IMR-90 (cell line): ENCODE results near the gene DDX24. TPM values are rescaled to one million over a fixed set of nuclear protein-coding genes. Genes with fewer than 3 reads are reported as not detected.

ENCODE experiments used
- ATAC-seq: fragments of 200-7000 bp; cut with Tn5 transposase; 2 replicates; pipeline ENCODE4 v1.9.1; 2020; ENCODE audit warnings: low read depth, mild to moderate bottlenecking, moderate library complexity
- BruUV-seq: library from RNA; stranded (reverse); fragments of 400-500 nt; replicated peaks from 2 replicates; lab custom pipeline; 2021; lab: Mats Ljungman, UMichigan
- CTCF ChIA-PET: fragments of 300-600 bp; formaldehyde crosslinking; extraction: SDS; loops from one replicate; lab custom pipeline; 2021; ENCODE audit warnings: antibody characterized with exemption; lab: Yijun Ruan, JAX
- POLR2A ChIA-PET: fragments of 300-600 bp; sonication (Branson Sonifier 250); formaldehyde crosslinking; loops from one replicate; lab custom pipeline; 2022; ENCODE audit warnings: antibody characterized with exemption; ENCODE audit not compliant: unreplicated experiment; lab: Charles Lee
- DNase-seq: peaks from one replicate; pipeline ENCODE4 v3.0.0; 2013
- H2AFZ ChIP-seq: replicated peaks from 2 replicates; pipeline ENCODE3; 2013; ENCODE audit warnings: low read length, mild to moderate bottlenecking; ENCODE audit not compliant: poor library complexity
- H2AK5ac ChIP-seq: 2 replicates; pipeline ENCODE4 v1.6.1; 2013; ENCODE audit warnings: low read depth, low read length, inconsistent platforms
- H2AK9ac ChIP-seq: replicated peaks from 2 replicates; pipeline ENCODE3; 2013; ENCODE audit warnings: mild to moderate bottlenecking, low read depth, low read length, moderate library complexity; ENCODE audit not compliant: poor library complexity
- H2BK120ac ChIP-seq: 2 replicates; pipeline ENCODE4 v1.6.1; 2013; ENCODE audit warnings: low read depth, low read length, inconsistent platforms
- H2BK15ac ChIP-seq: 3 replicates; pipeline ENCODE4 v1.6.1; 2013; ENCODE audit warnings: low read depth, low read length, inconsistent platforms
- H2BK20ac ChIP-seq: 2 replicates; pipeline ENCODE4 v1.6.1; 2013; ENCODE audit warnings: low read depth, mild to moderate bottlenecking, inconsistent platforms, low read length, moderate library complexity
- H2BK5ac ChIP-seq: 2 replicates; pipeline ENCODE4 v1.6.1; 2013; ENCODE audit warnings: mild to moderate bottlenecking, low read depth, low read length, inconsistent platforms; ENCODE audit not compliant: poor library complexity, severe bottlenecking
- H3K14ac ChIP-seq: replicated peaks from 2 replicates; pipeline ENCODE4 v1.6.1; 2013; ENCODE audit warnings: low read depth, low read length, inconsistent platforms
- H3K18ac ChIP-seq: 2 replicates; pipeline ENCODE4 v1.6.1; 2013; ENCODE audit warnings: low read depth, low read length, control low read depth
- H3K23ac ChIP-seq: 2 replicates; pipeline ENCODE4 v1.6.1; 2013; ENCODE audit warnings: low read depth, low read length, inconsistent platforms
- H3K27ac ChIP-seq: 2 replicates; pipeline ENCODE4 v1.5.1; 2013; ENCODE audit warnings: mild to moderate bottlenecking, control low read depth, low read length; ENCODE audit not compliant: insufficient read depth
- H3K27me3 ChIP-seq: 2 replicates; pipeline ENCODE4 v1.6.1; 2013; ENCODE audit warnings: low read length; ENCODE audit not compliant: control insufficient read depth, insufficient read depth
- H3K36me3 ChIP-seq: 2 replicates; pipeline ENCODE4 v1.6.1; 2013; ENCODE audit warnings: low read length, mixed read lengths; ENCODE audit not compliant: control insufficient read depth, insufficient read depth
- H3K4ac ChIP-seq: 2 replicates; pipeline ENCODE4 v1.6.1; 2013; ENCODE audit warnings: low read depth, low read length, inconsistent platforms
- H3K4me1 ChIP-seq: 2 replicates; pipeline ENCODE4 v1.6.1; 2013; ENCODE audit warnings: low read length, mixed read lengths; ENCODE audit not compliant: control insufficient read depth, insufficient read depth
- H3K4me2 ChIP-seq: 2 replicates; pipeline ENCODE4 v1.6.1; 2013; ENCODE audit warnings: low read depth, mild to moderate bottlenecking, control low read depth, low read length, moderate library complexity
- H3K4me3 ChIP-seq: 2 replicates; pipeline ENCODE4 v1.5.1; 2013; ENCODE audit warnings: low read depth, mild to moderate bottlenecking, control low read depth, low read length, moderate library complexity; ENCODE audit not compliant: insufficient read depth
- H3K56ac ChIP-seq: 2 replicates; pipeline ENCODE4 v1.6.1; 2013; ENCODE audit warnings: low read length, inconsistent platforms; ENCODE audit not compliant: insufficient read depth; ENCODE audit errors: extremely low read depth
- H3K79me1 ChIP-seq, 2 experiments: 2 replicates each; pipeline ENCODE4 v1.6.1; 2013; ENCODE audit warnings: low read length in 2 of 2, inconsistent platforms in 1 of 2, low read depth in 1 of 2
- H3K9ac ChIP-seq: 2 replicates; pipeline ENCODE4 v1.6.1; 2013; ENCODE audit warnings: low read depth, low read length, control low read depth
- H3K9me1 ChIP-seq: 2 replicates; pipeline ENCODE4 v1.6.1; 2013; ENCODE audit warnings: low read length, inconsistent platforms; ENCODE audit not compliant: insufficient read depth
- H3K9me3 ChIP-seq: 2 replicates; pipeline ENCODE4 v1.6.1; 2013; ENCODE audit warnings: low read length; ENCODE audit not compliant: control insufficient read depth, insufficient read depth
- H4K20me1 ChIP-seq: 2 replicates; pipeline ENCODE4 v1.6.1; 2013; ENCODE audit warnings: low read length, inconsistent platforms; ENCODE audit not compliant: insufficient read depth
- H4K5ac ChIP-seq: 2 replicates; pipeline ENCODE4 v1.6.1; 2013; ENCODE audit warnings: mild to moderate bottlenecking, low read depth, low read length, control low read depth
- H4K8ac ChIP-seq, 2 experiments: 2 replicates each; pipeline ENCODE4 v1.6.1; 2013; ENCODE audit warnings: low read depth in 2 of 2, low read length in 2 of 2, control low read depth in 1 of 2, inconsistent platforms in 1 of 2
- H4K91ac ChIP-seq: 2 replicates; pipeline ENCODE4 v1.6.1; 2013; ENCODE audit warnings: low read depth, low read length, inconsistent platforms; ENCODE audit not compliant: insufficient read depth
- BHLHE40 ChIP-seq: fragments of 150-350 bp; IDR thresholded peaks from 2 replicates; pipeline ENCODE4 v1.6.1; 2016; ENCODE audit warnings: mild to moderate bottlenecking, low read depth, low read length
- CEBPB ChIP-seq: IDR thresholded peaks from 2 replicates; pipeline ENCODE4 v1.6.1; 2012; ENCODE audit warnings: low read depth, low read length, improper control_type of control experiment
- CHD1 ChIP-seq: IDR thresholded peaks from 2 replicates; pipeline ENCODE4 v1.6.1; 2012; ENCODE audit warnings: low read depth, low read length, improper control_type of control experiment
- FOS ChIP-seq: fragments of 150-350 bp; IDR thresholded peaks from 2 replicates; pipeline ENCODE4 v1.6.1; 2016; ENCODE audit warnings: low read depth, low read length
- MAFK ChIP-seq: IDR thresholded peaks from 2 replicates; pipeline ENCODE4 v1.6.1; 2012; ENCODE audit warnings: low read depth, low read length, improper control_type of control experiment
- MAZ ChIP-seq: IDR thresholded peaks from 2 replicates; pipeline ENCODE4 v1.6.1; 2012; ENCODE audit warnings: low read depth, mild to moderate bottlenecking, low read length, improper control_type of control experiment, moderate library complexity, borderline replicate concordance
- MXI1 ChIP-seq: IDR thresholded peaks from 2 replicates; pipeline ENCODE4 v1.6.1; 2012; ENCODE audit warnings: low read depth, mild to moderate bottlenecking, low read length, moderate library complexity, borderline replicate concordance
- NFE2L2 ChIP-seq: fragments of 150-350 bp; IDR thresholded peaks from 2 replicates; pipeline ENCODE4 v1.6.1; 2016; ENCODE audit warnings: low read depth, mild to moderate bottlenecking, low read length
- POLR2A ChIP-seq: IDR thresholded peaks from 2 replicates; pipeline ENCODE4 v1.6.1; 2012; ENCODE audit warnings: mild to moderate bottlenecking, low read depth, low read length
- RAD21 ChIP-seq: IDR thresholded peaks from 2 replicates; pipeline ENCODE4 v1.6.1; 2012; ENCODE audit warnings: low read length, improper control_type of control experiment
- RCOR1 ChIP-seq: IDR thresholded peaks from 2 replicates; pipeline ENCODE4 v1.6.1; 2012; ENCODE audit warnings: mild to moderate bottlenecking, low read length, improper control_type of control experiment; ENCODE audit not compliant: insufficient replicate concordance
- RFX5 ChIP-seq: IDR thresholded peaks from 2 replicates; pipeline ENCODE4 v1.8.0; 2012; ENCODE audit warnings: low read depth, mild to moderate bottlenecking, low read length, moderate library complexity
- SMC3 ChIP-seq: fragments of 150-350 bp; IDR thresholded peaks from 2 replicates; pipeline ENCODE4 v1.6.1; 2016; ENCODE audit warnings: low read depth, mild to moderate bottlenecking, antibody characterized with exemption, low read length, moderate library complexity
- WGBS, 2 experiments: methylation state at CpG; one replicate each; pipeline versions ENCODE4 v1.1.5 to v1.1.7; 2013; ENCODE audit warnings: missing lambda C conversion rate in 2 of 2; ENCODE audit not compliant: insufficient read length in 1 of 2; ENCODE audit errors: extremely low coverage in 2 of 2; 5-methylcytosine and 5-hydroxymethylcytosine counted together
- dilution Hi-C: fragments of 300-500 bp; cut with HindIII; formaldehyde crosslinking; loops from one replicate; pipeline ENCODE4 v1.14.3; 2018; ENCODE audit warnings: low sequenced_read_pairs; ENCODE audit not compliant: unreplicated experiment
- in situ Hi-C: fragments of 300-500 bp; cut with MboI; formaldehyde crosslinking; loops from 3 replicates; pipeline ENCODE4 v1.14.3; 2019; ENCODE audit warnings: low sequenced_read_pairs, inconsistent platforms, mixed read lengths
- intact Hi-C: fragments of 100-400 bp; cut with micrococcal nuclease; formaldehyde crosslinking; loops from 2 replicates; pipeline ENCODE4 v1.10.0; 2022
- polyA plus RNA-seq, 3 experiments: library from polyadenylated mRNA; depleted of rRNA; stranded (reverse); fragments of >200 nt; gene quantifications; 2 replicates each; pipeline ENCODE4 v1.2.3, GENCODE V29; 2012; ENCODE audit warnings: low replicate concordance in 1 of 3
- total RNA-seq: library from RNA; depleted of rRNA; stranded (reverse); fragments of >200 nt; gene quantifications from 2 replicates; pipeline ENCODE4 v1.2.3, GENCODE V29; 2012
- TF ChIP-seq, protein P1 (sequence below): conservative IDR thresholded peaks from 2 replicates; pipeline ENCODE4 v1.5.1; 2012; ENCODE audit warnings: mild to moderate bottlenecking, low read depth, low read length, improper control_type of control experiment
- TF ChIP-seq, protein P2 (sequence below): fragments of 150-350 bp; IDR thresholded peaks from 2 replicates; pipeline ENCODE4 v1.6.1; 2016; ENCODE audit warnings: low read depth, mild to moderate bottlenecking, low read length, moderate library complexity, borderline replicate concordance
- TF ChIP-seq, protein P3 (sequence below): fragments of 150-350 bp; IDR thresholded peaks from 2 replicates; pipeline ENCODE4 v1.6.1; 2017; ENCODE audit warnings: mild to moderate bottlenecking, antibody characterized with exemption, low read length, low read depth

Gene DDX24
- total and polyA plus RNA-seq, 2 of the 4 experiments (the other 2 are of a cell fraction) = 134 to 155 TPM

DNA sequence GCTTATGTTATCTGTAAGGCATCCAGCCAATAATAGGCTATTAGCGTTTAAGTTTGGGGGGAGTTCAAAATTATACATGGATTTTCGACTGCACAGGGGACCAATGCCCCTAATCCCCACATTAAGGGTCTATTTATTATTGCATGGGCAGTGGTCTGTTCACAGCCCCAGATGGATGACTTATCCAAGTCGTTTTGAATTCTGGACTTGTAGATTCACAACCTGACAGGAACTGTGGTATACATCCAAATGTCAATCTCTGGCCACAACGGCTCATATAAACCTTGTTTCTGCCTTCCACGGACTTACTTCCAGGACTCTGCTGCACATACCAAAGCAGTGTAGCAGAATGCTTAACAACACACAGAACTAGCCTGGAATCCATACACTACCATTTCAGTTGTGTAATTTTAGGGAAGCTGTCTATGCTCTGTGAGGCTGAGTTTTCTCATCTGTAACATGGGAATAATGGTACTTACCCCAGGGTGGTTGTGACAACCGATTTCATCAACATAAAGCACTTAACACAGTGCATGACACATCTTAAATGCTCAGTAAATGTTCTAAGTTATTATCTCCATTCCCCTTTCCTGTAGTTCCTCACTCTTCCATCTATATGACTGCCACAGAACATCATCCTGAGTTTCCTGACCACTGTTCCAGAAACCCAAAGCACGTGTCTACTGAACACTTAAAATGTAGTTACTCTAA lies 3.7 kb downstream of the DDX24 start:
- Histone ChIP-seq H3K23ac (no peak overlapping the region), H3K4me1 (peaks cover 6% of the 10 kb centered on the region), H3K9ac (no peak overlapping the region), H2BK5ac (no peak overlapping the region), H3K9me3 (peaks cover 3% of the 10 kb centered on the region; the same call in 1 of the 2 replicates), H3K14ac (no peak overlapping the region), H4K20me1 (peaks cover 40% of the 10 kb centered on the region), H3K9me1 (peaks cover 6% of the 10 kb centered on the region), H3K4me2 (peak overlapping the region; percentile 68), H3K27ac (no peak overlapping the region), H2AFZ (no peak overlapping the region), H3K18ac (no peak overlapping the region), H2BK15ac (no peak overlapping the region), H2AK9ac (no peak overlapping the region), H3K79me1 (peaks cover 16 to 46% of the 10 kb centered on the region in 2 experiments), H3K4me3 (peak overlapping the region; percentile 15; the same call in 1 of the 2 replicates), H4K5ac (no peak overlapping the region), H3K4ac (no peak overlapping the region), H3K36me3 (peaks cover 15% of the 10 kb centered on the region), H2BK20ac (no peak overlapping the region), H3K56ac (no peak overlapping the region), H4K91ac (no peak overlapping the region), H3K27me3 (no peaks in the 10 kb centered on the region), H2AK5ac (no peak overlapping the region), H2BK120ac (no peak overlapping the region), H4K8ac (no peak overlapping the region)
- DNase-seq (no peak), ATAC-seq (no peak)
- TF ChIP-seq BHLHE40 (no peak), POLR2A (no peak), MXI1 (no peak), MAFK (no peak), CHD1 (no peak), MAZ (no peak), CEBPB (no peak), FOS (no peak), RAD21 (no peak), RCOR1 (no peak), SMC3 (no peak), NFE2L2 (no peak), RFX5 (no peak)
- TF ChIP-seq, protein P1, sequence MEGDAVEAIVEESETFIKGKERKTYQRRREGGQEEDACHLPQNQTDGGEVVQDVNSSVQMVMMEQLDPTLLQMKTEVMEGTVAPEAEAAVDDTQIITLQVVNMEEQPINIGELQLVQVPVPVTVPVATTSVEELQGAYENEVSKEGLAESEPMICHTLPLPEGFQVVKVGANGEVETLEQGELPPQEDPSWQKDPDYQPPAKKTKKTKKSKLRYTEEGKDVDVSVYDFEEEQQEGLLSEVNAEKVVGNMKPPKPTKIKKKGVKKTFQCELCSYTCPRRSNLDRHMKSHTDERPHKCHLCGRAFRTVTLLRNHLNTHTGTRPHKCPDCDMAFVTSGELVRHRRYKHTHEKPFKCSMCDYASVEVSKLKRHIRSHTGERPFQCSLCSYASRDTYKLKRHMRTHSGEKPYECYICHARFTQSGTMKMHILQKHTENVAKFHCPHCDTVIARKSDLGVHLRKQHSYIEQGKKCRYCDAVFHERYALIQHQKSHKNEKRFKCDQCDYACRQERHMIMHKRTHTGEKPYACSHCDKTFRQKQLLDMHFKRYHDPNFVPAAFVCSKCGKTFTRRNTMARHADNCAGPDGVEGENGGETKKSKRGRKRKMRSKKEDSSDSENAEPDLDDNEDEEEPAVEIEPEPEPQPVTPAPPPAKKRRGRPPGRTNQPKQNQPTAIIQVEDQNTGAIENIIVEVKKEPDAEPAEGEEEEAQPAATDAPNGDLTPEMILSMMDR = no peak
- TF ChIP-seq, protein P2, sequence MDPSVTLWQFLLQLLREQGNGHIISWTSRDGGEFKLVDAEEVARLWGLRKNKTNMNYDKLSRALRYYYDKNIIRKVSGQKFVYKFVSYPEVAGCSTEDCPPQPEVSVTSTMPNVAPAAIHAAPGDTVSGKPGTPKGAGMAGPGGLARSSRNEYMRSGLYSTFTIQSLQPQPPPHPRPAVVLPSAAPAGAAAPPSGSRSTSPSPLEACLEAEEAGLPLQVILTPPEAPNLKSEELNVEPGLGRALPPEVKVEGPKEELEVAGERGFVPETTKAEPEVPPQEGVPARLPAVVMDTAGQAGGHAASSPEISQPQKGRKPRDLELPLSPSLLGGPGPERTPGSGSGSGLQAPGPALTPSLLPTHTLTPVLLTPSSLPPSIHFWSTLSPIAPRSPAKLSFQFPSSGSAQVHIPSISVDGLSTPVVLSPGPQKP = no peak
- TF ChIP-seq, protein P3, sequence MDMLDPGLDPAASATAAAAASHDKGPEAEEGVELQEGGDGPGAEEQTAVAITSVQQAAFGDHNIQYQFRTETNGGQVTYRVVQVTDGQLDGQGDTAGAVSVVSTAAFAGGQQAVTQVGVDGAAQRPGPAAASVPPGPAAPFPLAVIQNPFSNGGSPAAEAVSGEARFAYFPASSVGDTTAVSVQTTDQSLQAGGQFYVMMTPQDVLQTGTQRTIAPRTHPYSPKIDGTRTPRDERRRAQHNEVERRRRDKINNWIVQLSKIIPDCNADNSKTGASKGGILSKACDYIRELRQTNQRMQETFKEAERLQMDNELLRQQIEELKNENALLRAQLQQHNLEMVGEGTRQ = no peak
- WGBS, 2 experiments = 75% methylated on average over 1 of the region's 7 CpGs; no CpG with 5 or more reads in 1 of the 2 experiments
- intact Hi-C loops (no loop called here), dilution Hi-C loops (no loop called here), in situ Hi-C loops (no loop called here)
- BruUV-seq = no TSS peak
- ChIA-PET POLR2A (no interaction called here), CTCF (no interaction called here)
